ENCODE data around the gene SH2D1B. TPM values are rescaled to one million over a fixed set of nuclear protein-coding genes. Genes with fewer than 3 reads are reported as not detected.

The SH2D1B gene
- total RNA-seq, 1 donor from 2014 or later: not detected

GRCh38 chr1:162398999-162399580 lies 12.8 kb downstream of the SH2D1B start:
- no peak for DNase-seq (ENCODE audit: low read depth in 2 of 2)

GRCh38 chr1:162397943-162398560 lies 13.9 kb downstream of the SH2D1B start:
- DNase-seq (ENCODE audit: low read depth in 2 of 2): no peak

GRCh38 chr1:162397039-162397448 lies 14.9 kb downstream of the SH2D1B start:
- DNase-seq (ENCODE audit: low read depth in 2 of 2): no peak

- DNase-seq (ENCODE audit: low read depth in 2 of 2): no peak
Measured at GRCh38 chr1:162396201-162396906, 15.6 kb downstream of the SH2D1B start.

GRCh38 chr1:162391790-162392563 lies 20.0 kb downstream of the SH2D1B start:
- peak; percentile 18 to 64 for DNase-seq (ENCODE audit: low read depth in 2 of 2)

- DNase-seq (ENCODE audit: low read depth in 2 of 2): no peak
Measured at GRCh38 chr1:162390396-162391185, 21.3 kb downstream of the SH2D1B start.

GRCh38 chr1:162389971-162390370 lies 22.0 kb downstream of the SH2D1B start:
- no peak for DNase-seq (ENCODE audit: low read depth in 2 of 2)

GRCh38 chr1:162389021-162389818 lies 22.7 kb downstream of the SH2D1B start:
- DNase-seq (ENCODE audit: low read depth in 2 of 2): peak; percentile 5 to 41

- no peak for DNase-seq (ENCODE audit: low read depth in 2 of 2)
Measured at GRCh38 chr1:162388615-162389014, 23.3 kb downstream of the SH2D1B start.

GRCh38 chr1:162388083-162388594 lies 23.8 kb downstream of the SH2D1B start:
- no peak for DNase-seq (ENCODE audit: low read depth in 2 of 2)

GRCh38 chr1:162387226-162388082 lies 24.5 kb downstream of the SH2D1B start:
- no peak for DNase-seq (ENCODE audit: low read depth in 2 of 2)

GRCh38 chr1:162386292-162387225 lies 25.4 kb downstream of the SH2D1B start:
- no peak for DNase-seq (ENCODE audit: low read depth in 2 of 2)

GRCh38 chr1:162385702-162386101 lies 26.2 kb downstream of the SH2D1B start:
- DNase-seq (ENCODE audit: low read depth in 2 of 2): no peak

GRCh38 chr1:162385280-162385623 lies 26.7 kb downstream of the SH2D1B start:
- DNase-seq (ENCODE audit: low read depth in 2 of 2): no peak

GRCh38 chr1:162384601-162385279 lies 27.2 kb downstream of the SH2D1B start:
- DNase-seq (ENCODE audit: low read depth in 2 of 2): no peak

- no peak for DNase-seq (ENCODE audit: low read depth in 2 of 2)
Measured at GRCh38 chr1:162384116-162384515, 27.8 kb downstream of the SH2D1B start.

- no peak for DNase-seq (ENCODE audit: low read depth in 2 of 2)
Measured at GRCh38 chr1:162383516-162383915, 28.4 kb downstream of the SH2D1B start.

GRCh38 chr1:162383091-162383490 lies 28.8 kb downstream of the SH2D1B start:
- DNase-seq (ENCODE audit: low read depth in 2 of 2): no peak

Measured in dermis microvascular lymphatic vessel endothelial cell (primary cell).